HCT116 (cell line): ENCODE measurements around the gene GALNT15. TPM values are rescaled to one million over a fixed set of nuclear protein-coding genes. Genes with fewer than 3 reads are reported as not detected.

Experiments
- ATAC-seq: fragments of 200-7000 bp; cut with Tn5 transposase; 2 replicates; pipeline ENCODE4 v1.9.1; 2020; ENCODE audit warnings: mild to moderate bottlenecking, moderate library complexity
- BruUV-seq: library from RNA; stranded (reverse); fragments of 400-500 nt; replicated peaks from 2 replicates; lab custom pipeline; 2021; lab: Mats Ljungman, UMichigan
- CTCF ChIA-PET: fragments of 300-600 bp; sonication (Branson Sonifier 250); formaldehyde crosslinking; loops from one replicate; lab custom pipeline; 2021; ENCODE audit warnings: antibody characterized with exemption; lab: Charles Lee
- POLR2A ChIA-PET: fragments of 300-600, 350-600 bp; sonication (Branson Sonifier 250); formaldehyde crosslinking; loops from one replicate; lab custom pipeline; 2021; ENCODE audit warnings: antibody characterized with exemption; lab: Charles Lee
- RAD21 ChIA-PET, 2 experiments: fragments of 300-600 bp; sonication (Branson Sonifier 250); formaldehyde crosslinking; loops; one replicate each; lab custom pipeline; 2023; ENCODE audit warnings: low total read pairs in 2 of 2; ENCODE audit not compliant: uncharacterized antibody in 2 of 2, unreplicated experiment in 2 of 2, low non-redundant PET in 1 of 2; lab: Charles Lee
- DNase-seq: peaks from one replicate; pipeline ENCODE4 v3.0.0-alpha.2; 2010; ENCODE audit warnings: low read depth, low spot score
- H2AFZ ChIP-seq: fragments of 200-600 bp; shearing (Covaris generic), sonication (generic); 2 replicates; pipeline ENCODE4 v1.6.1; 2017; ENCODE audit warnings: low read depth, mixed run types, mixed read lengths, antibody characterized with exemption, low read length; ENCODE audit not compliant: poor library complexity, severe bottlenecking
- H3K27ac ChIP-seq: 2 replicates; pipeline ENCODE4 v1.5.1; 2012; ENCODE audit warnings: low read depth, low read length
- H3K27me3 ChIP-seq: fragments of 200-600 bp; sonication (generic); 2 replicates; pipeline ENCODE4 v1.6.1; 2016; ENCODE audit warnings: mixed run types, low read length, mixed read lengths; ENCODE audit not compliant: insufficient read depth
- H3K36me3 ChIP-seq, 2 experiments: fragments of 200-500 bp in 1 of 2; fragments of 200-600 bp in 1 of 2; sonication (Bioruptor generic) in 1 of 2; sonication (generic) in 1 of 2; 2 replicates each; pipeline versions ENCODE4 v1.5.1 to v1.6.1; 2014 to 2016; ENCODE audit warnings: low read length in 2 of 2, inconsistent platforms in 1 of 2, mixed read lengths in 1 of 2, mixed run types in 1 of 2; ENCODE audit not compliant: insufficient read depth in 2 of 2, control insufficient read depth in 1 of 2
- H3K4me1 ChIP-seq, 2 experiments: fragments of 200-600 bp in 1 of 2; sonication (generic) in 1 of 2; 2 replicates each; pipeline versions ENCODE4 v1.5.1 to v1.6.1; 2012 to 2017; ENCODE audit warnings: low read length in 2 of 2, inconsistent platforms in 1 of 2, mild to moderate bottlenecking in 1 of 2, mixed read lengths in 1 of 2, mixed run types in 1 of 2, moderate library complexity in 1 of 2; ENCODE audit not compliant: insufficient read depth in 2 of 2, control insufficient read depth in 1 of 2
- H3K4me2 ChIP-seq: fragments of 200-600 bp; sonication (generic); 2 replicates; pipeline ENCODE4 v1.6.1; 2017; ENCODE audit warnings: mixed run types, low read length, mixed read lengths
- H3K4me3 ChIP-seq, 2 experiments: fragments of 200-600 bp in 1 of 2; sonication (generic) in 1 of 2; replicated peaks in 1 of 2; 2 replicates each; pipeline ENCODE4 v1.5.1; 2011 to 2016; ENCODE audit warnings: low read length in 2 of 2, control low read depth in 1 of 2, low read depth in 1 of 2, mild to moderate bottlenecking in 1 of 2, mixed read lengths in 1 of 2, mixed run types in 1 of 2
- H3K79me2 ChIP-seq: fragments of 200-600 bp; sonication (generic); 2 replicates; pipeline ENCODE4 v1.6.1; 2017; ENCODE audit warnings: mild to moderate bottlenecking, mixed run types, low read length, moderate library complexity, mixed read lengths; ENCODE audit not compliant: insufficient read depth
- H3K9ac ChIP-seq: fragments of 200-600 bp; sonication (generic); 2 replicates; pipeline ENCODE4 v1.6.1; 2016; ENCODE audit warnings: low read length, mixed read lengths
- H3K9me2 ChIP-seq: fragments of 200-600 bp; sonication (generic), shearing (Covaris generic); 2 replicates; pipeline ENCODE4 v1.6.1; 2017; ENCODE audit warnings: mixed run types, mild to moderate bottlenecking, moderate library complexity; ENCODE audit not compliant: insufficient read depth
- H3K9me3 ChIP-seq, 2 experiments: fragments of 200-500 bp in 1 of 2; fragments of 200-600 bp in 1 of 2; sonication (Bioruptor generic) in 1 of 2; sonication (generic) in 1 of 2; 2 replicates each; pipeline ENCODE4 v1.6.1; 2014 to 2017; ENCODE audit warnings: low read length in 2 of 2, mixed read lengths in 2 of 2, inconsistent platforms in 1 of 2, low read depth in 1 of 2, mild to moderate bottlenecking in 1 of 2, mixed run types in 1 of 2, moderate library complexity in 1 of 2; ENCODE audit not compliant: control insufficient read depth in 1 of 2, insufficient read depth in 1 of 2
- H4K20me1 ChIP-seq: fragments of 200-600 bp; sonication (generic), shearing (Covaris generic); 2 replicates; pipeline ENCODE4 v1.6.1; 2017; ENCODE audit warnings: mixed run types, mild to moderate bottlenecking, moderate library complexity; ENCODE audit not compliant: insufficient read depth
- ATF3 ChIP-seq: IDR thresholded peaks from 2 replicates; pipeline ENCODE4 v1.6.1; 2012
- CBX3 ChIP-seq: IDR thresholded peaks from 2 replicates; pipeline ENCODE4 v1.6.1; 2012; ENCODE audit warnings: low read depth
- EZH2 ChIP-seq: fragments of 200-600 bp; sonication (generic); IDR thresholded peaks from 2 replicates; pipeline ENCODE4 v1.6.1; 2017; ENCODE audit warnings: antibody characterized with exemption, mixed run types
- EZH2phosphoT487 ChIP-seq: fragments of 200-600 bp; IDR thresholded peaks from 2 replicates; pipeline ENCODE4 v1.6.1; 2018; ENCODE audit warnings: antibody characterized with exemption, borderline replicate concordance
- MAX ChIP-seq: IDR thresholded peaks from 2 replicates; pipeline ENCODE4 v1.6.1; 2012
- POLR2A ChIP-seq: IDR thresholded peaks from 2 replicates; pipeline ENCODE4 v1.7.0; 2011; ENCODE audit warnings: borderline replicate concordance; ENCODE audit not compliant: insufficient read depth, insufficient read length; ENCODE audit errors: extremely low read depth
- RAD21 ChIP-seq: IDR thresholded peaks from 2 replicates; pipeline ENCODE4 v1.6.1; 2012; ENCODE audit warnings: low read depth, mild to moderate bottlenecking
- intact Hi-C: fragments of 100-400 bp; cut with micrococcal nuclease; formaldehyde crosslinking; loops from 2 replicates; pipeline ENCODE4 v1.10.0; 2022
- total RNA-seq: library from RNA; stranded (reverse); gene quantifications from one replicate; pipeline ENCODE4 v1.2.1, GENCODE V29; 2021; ENCODE audit not compliant: unreplicated experiment

Gene GALNT15
- total RNA-seq, 1 experiment from 2014 or later = 0.05 TPM

GRCh38 chr3:16178628-16178988 lies 4.1 kb downstream of the GALNT15 start:
- no TSS peak for BruUV-seq
- H3K9ac ChIP-seq = no peak overlapping the region
- POLR2A ChIA-PET = no interaction called here
- peak overlapping the region; percentile 48 for H3K4me2 ChIP-seq
- no peaks in the 10 kb centered on the region for H4K20me1 ChIP-seq
- TF ChIP-seq EZH2phosphoT487 = no peak
- no peak for DNase-seq
- H3K9me3 ChIP-seq = no peaks in the 10 kb centered on the region
- no peaks in the 10 kb centered on the region for H3K79me2 ChIP-seq
- H3K36me3 ChIP-seq = no peaks in the 10 kb centered on the region
- H3K27me3 ChIP-seq = no peaks in the 10 kb centered on the region
- H3K4me3 ChIP-seq = no peak overlapping the region
- H3K9me2 ChIP-seq = no peaks in the 10 kb centered on the region
- no peak overlapping the region for H2AFZ ChIP-seq
- CTCF ChIA-PET = interaction anchor here (0.6 to 3.9 kb wide), 16 partner anchors 9 to 547 kb away, joined by 3 to 65 read pairs (median 4); no protein-coding TSS in a partner anchor
- no peak overlapping the region for H3K27ac ChIP-seq
- ATAC-seq = peak; percentile 52
- peaks cover 0 to 9% of the 10 kb centered on the region in 2 experiments; a peak in 1 of 4 replicates for H3K4me1 ChIP-seq
- RAD21 ChIA-PET = interaction anchor here (0.8 to 1.1 kb wide), 7 partner anchors 118 to 371 kb away, joined by 3 to 11 read pairs (median 3); no protein-coding TSS in a partner anchor
- intact Hi-C loops = loop anchor here (1.0 to 5.0 kb wide), 4 partner anchors 130 to 546 kb away; no protein-coding TSS in a partner anchor

- Histone ChIP-seq H2AFZ (no peak overlapping the region), H4K20me1 (no peaks in the 10 kb centered on the region), H3K9me3 (no peaks in the 10 kb centered on the region), H3K4me1 (peaks cover 0 to 9% of the 10 kb centered on the region in 2 experiments; a peak in 1 of 4 replicates), H3K36me3 (no peaks in the 10 kb centered on the region), H3K4me3 (no peak overlapping the region), H3K27ac (no peak overlapping the region), H3K9ac (no peak overlapping the region), H3K4me2 (no peak overlapping the region), H3K9me2 (no peaks in the 10 kb centered on the region), H3K79me2 (no peaks in the 10 kb centered on the region), H3K27me3 (no peaks in the 10 kb centered on the region)
- TF ChIP-seq POLR2A (no peak), ATF3 (no peak), RAD21 (no peak), EZH2 (no peak), CBX3 (no peak), MAX (no peak)
- intact Hi-C loops = loop anchor here (2.0 to 5.0 kb wide), 3 partner anchors 364 to 547 kb away; no protein-coding TSS in a partner anchor
- ATAC-seq (no peak), DNase-seq (no peak)
- ChIA-PET CTCF (interaction anchor here (1.4 to 3.9 kb wide), 4 partner anchors 10 to 129 kb away, joined by 3 to 65 read pairs (median 5); no protein-coding TSS in a partner anchor), RAD21 (interaction anchor here in 1 of 2 experiments (1.0 kb wide), 1 partner anchor 371 kb away, joined by 3 read pairs; no protein-coding TSS in a partner anchor), POLR2A (no interaction called here)
- BruUV-seq = no TSS peak
Observed at GRCh38 chr3:16179261-16179660, 4.8 kb downstream of the GALNT15 start.
